Endothelial cell of umbilical vein (primary cell): ENCODE measurements around the gene WNT8A. TPM values are rescaled to one million over a fixed set of nuclear protein-coding genes. Genes with fewer than 3 reads are reported as not detected.

ENCODE experiments used
- BruUV-seq: library from RNA; stranded (reverse); fragments of 400-500 nt; replicated peaks from 2 replicates; lab custom pipeline; 2021; lab: Mats Ljungman, UMichigan
- CTCF ChIA-PET: fragments of 300-600, 350-600 bp; sonication (Branson Sonifier 250); formaldehyde crosslinking; loops from one replicate; lab custom pipeline; 2021; ENCODE audit warnings: antibody characterized with exemption, inconsistent platforms; lab: Charles Lee
- POLR2A ChIA-PET: fragments of 300-600, 350-600 bp; sonication (Branson Sonifier 250); formaldehyde crosslinking; loops from one replicate; lab custom pipeline; 2021; ENCODE audit warnings: antibody characterized with exemption, inconsistent platforms; lab: Charles Lee
- DNase-seq: peaks from one replicate; pipeline ENCODE4 v3.0.0-alpha.2; 2011; ENCODE audit warnings: low read depth, low spot score
- FAIRE-seq: peaks from 2 replicates; lab custom pipeline; 2011; peaks lifted over from hg19 to GRCh38; lab: Jason Lieb, UNC
- H2AFZ ChIP-seq: 2 replicates; pipeline ENCODE4 v1.6.0; 2012; ENCODE audit warnings: low read depth, low read length, control low read depth, inconsistent platforms
- H3K27ac ChIP-seq: 2 replicates; pipeline ENCODE4 v1.5.1; 2011; ENCODE audit warnings: low read depth, mild to moderate bottlenecking, control low read depth, low read length, moderate library complexity; ENCODE audit not compliant: insufficient read depth
- H3K27me3 ChIP-seq, 2 experiments: 2 replicates each; pipeline versions ENCODE4 v1.6.0 to v1.6.1; 2011; ENCODE audit warnings: low read length in 2 of 2, mixed read lengths in 1 of 2; ENCODE audit not compliant: control insufficient read depth in 2 of 2, insufficient read depth in 2 of 2
- H3K36me3 ChIP-seq, 2 experiments: 2 replicates in 1 of 2; 3 replicates in 1 of 2; pipeline ENCODE4 v1.5.1; 2011; ENCODE audit warnings: low read length in 2 of 2, mild to moderate bottlenecking in 1 of 2, moderate library complexity in 1 of 2; ENCODE audit not compliant: control insufficient read depth in 2 of 2, insufficient read depth in 2 of 2; ENCODE audit errors: extremely low read depth in 1 of 2
- H3K4me1 ChIP-seq: 3 replicates; pipeline ENCODE4 v1.5.1; 2011; ENCODE audit warnings: mild to moderate bottlenecking, low read length; ENCODE audit not compliant: control insufficient read depth, insufficient read depth; ENCODE audit errors: extremely low read depth
- H3K4me2 ChIP-seq: 2 replicates; pipeline ENCODE4 v1.6.1; 2011; ENCODE audit warnings: low read length, control low read depth, mixed read lengths; ENCODE audit not compliant: insufficient read depth
- H3K4me3 ChIP-seq, 3 experiments: fragments of 200-600 bp in 1 of 3; sonication (generic), shearing (Covaris generic) in 1 of 3; replicated peaks in 1 of 3; 2 replicates each; pipeline ENCODE4 v1.5.1; 2011 to 2016; ENCODE audit warnings: control low read depth in 3 of 3, low read length in 3 of 3, mild to moderate bottlenecking in 2 of 3, inconsistent platforms in 1 of 3, low read depth in 1 of 3, moderate library complexity in 1 of 3; ENCODE audit not compliant: insufficient read depth in 1 of 3
- H3K79me2 ChIP-seq: 2 replicates; pipeline ENCODE4 v1.6.0; 2012; ENCODE audit warnings: low read length, inconsistent platforms; ENCODE audit not compliant: control insufficient read depth, insufficient read depth
- H3K9ac ChIP-seq: replicated peaks from 2 replicates; pipeline ENCODE3; 2011; ENCODE audit warnings: low read length, control low read depth; ENCODE audit not compliant: insufficient read depth; ENCODE audit errors: extremely low read depth
- H3K9me1 ChIP-seq: replicated peaks from 3 replicates; pipeline ENCODE4 v1.6.0; 2011; ENCODE audit warnings: mild to moderate bottlenecking, low read length; ENCODE audit not compliant: control insufficient read depth, insufficient read depth; ENCODE audit errors: extremely low read depth
- H3K9me3 ChIP-seq: replicated peaks from 2 replicates; pipeline ENCODE4 v1.5.1; 2012; ENCODE audit warnings: low read length, inconsistent platforms; ENCODE audit not compliant: control insufficient read depth, insufficient read depth
- H4K20me1 ChIP-seq: replicated peaks from 2 replicates; pipeline ENCODE3; 2011; ENCODE audit warnings: mild to moderate bottlenecking, low read length; ENCODE audit not compliant: control insufficient read depth, insufficient read depth; ENCODE audit errors: extremely low read depth
- EZH2 ChIP-seq: IDR thresholded peaks from 2 replicates; pipeline ENCODE4 v1.6.1; 2012; ENCODE audit warnings: borderline replicate concordance, low read depth, mild to moderate bottlenecking, moderate library complexity, low read length, inconsistent platforms; ENCODE audit not compliant: severe bottlenecking
- FOS ChIP-seq: IDR thresholded peaks from 2 replicates; pipeline ENCODE4 v1.6.1; 2011; ENCODE audit warnings: mild to moderate bottlenecking, low read length, moderate library complexity, borderline replicate concordance; ENCODE audit not compliant: insufficient read depth
- GATA2 ChIP-seq: IDR thresholded peaks from 2 replicates; pipeline ENCODE4 v1.7.0; 2011; ENCODE audit warnings: low read depth, mild to moderate bottlenecking, moderate library complexity, mixed read lengths, low read length; ENCODE audit not compliant: insufficient read length, insufficient read depth
- JUN ChIP-seq: IDR thresholded peaks from 2 replicates; pipeline ENCODE4 v1.6.1; 2011; ENCODE audit warnings: borderline replicate concordance, low read depth; ENCODE audit not compliant: insufficient read length, insufficient read depth
- MYC ChIP-seq: IDR thresholded peaks from one replicate; pipeline ENCODE4 v1.6.1; 2011; ENCODE audit warnings: mild to moderate bottlenecking, low read depth, low read length
- POLR2A ChIP-seq: IDR thresholded peaks from 2 replicates; pipeline ENCODE4 v1.6.1; 2012; ENCODE audit warnings: low read depth, mild to moderate bottlenecking, control low read depth, low read length
- POLR2AphosphoS5 ChIP-seq: IDR thresholded peaks from 2 replicates; pipeline ENCODE4 v1.6.1; 2012; ENCODE audit warnings: low read depth, mild to moderate bottlenecking, control low read depth, low read length, moderate library complexity; ENCODE audit not compliant: insufficient read depth
- dilution Hi-C: fragments of 300-500 bp; cut with MboI; formaldehyde crosslinking; loops from one replicate; pipeline ENCODE4 v1.15.0; 2019; ENCODE audit warnings: low sequenced_read_pairs; ENCODE audit not compliant: extremely low pct_ligation_motif_present
- intact Hi-C: fragments of 100-400 bp; cut with micrococcal nuclease; formaldehyde crosslinking; loops from one replicate; pipeline ENCODE4 v1.10.0; 2022
- polyA plus RNA-seq, 4 experiments: library from polyadenylated mRNA; depleted of rRNA in 3 of 4; stranded (reverse) in 3 of 4; unstranded in 1 of 4; fragments of >200 nt; gene quantifications; 2 replicates each; pipeline versions ENCODE4 v1.2.1 to v1.2.3, GENCODE V29; 2011 to 2012; ENCODE audit warnings: missing spikeins in 1 of 4
- total RNA-seq: library from RNA; stranded (reverse); gene quantifications from 2 replicates; pipeline ENCODE4 v1.2.3, GENCODE V29; 2021
- TF ChIP-seq, protein P1 (sequence below), 2 donors: IDR thresholded peaks; 1 replicate in 1 of 2; 2 replicates in 1 of 2; pipeline ENCODE4 v1.5.1; 2011; ENCODE audit warnings: low read length in 2 of 2, mild to moderate bottlenecking in 2 of 2, moderate library complexity in 2 of 2, control low read depth in 1 of 2, inconsistent platforms in 1 of 2, low read depth in 1 of 2; ENCODE audit not compliant: insufficient read depth in 1 of 2; ENCODE audit errors: extremely low read depth in 1 of 2
- TF ChIP-seq, protein P2 (sequence below): IDR thresholded peaks from 2 replicates; pipeline ENCODE4 v1.6.1; 2011; ENCODE audit not compliant: insufficient read depth, insufficient read length

WNT8A gene
- total and polyA plus RNA-seq, 2 donors (not counting 3 experiments of a cell fraction or from before 2014, with no cell fraction given) = not detected

DNA sequence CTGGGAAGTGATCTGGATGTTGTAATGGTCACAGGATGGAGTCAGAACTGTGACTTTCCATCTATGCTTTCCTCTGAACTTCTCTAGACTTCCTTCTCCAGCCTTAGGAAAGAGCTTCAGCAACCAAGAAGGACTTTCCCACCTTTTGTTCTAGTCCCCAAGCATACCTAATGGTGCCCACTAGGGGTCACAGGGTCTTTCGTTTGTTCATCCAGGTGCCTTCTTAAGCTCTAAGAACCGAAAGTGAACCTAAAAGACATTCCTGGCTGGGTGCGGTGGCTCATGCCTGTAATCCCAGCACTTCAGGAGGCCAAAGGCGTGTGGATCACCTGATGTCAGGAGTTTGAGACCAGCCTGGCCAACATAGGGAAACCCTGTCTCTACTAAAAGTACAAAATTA lies 1.8 kb upstream of the WNT8A start:
- BruUV-seq = no TSS peak
- Histone ChIP-seq H3K27me3 (peaks cover 0 to 8% of the 10 kb centered on the region in 2 experiments), H3K9me1 (no peaks in the 10 kb centered on the region), H3K4me1 (no peaks in the 10 kb centered on the region), H3K4me2 (no peak overlapping the region), H3K79me2 (no peaks in the 10 kb centered on the region), H2AFZ (no peak overlapping the region), H3K27ac (no peak overlapping the region), H3K36me3 (no peaks in the 10 kb centered on the region), H3K9me3 (no peaks in the 10 kb centered on the region), H4K20me1 (no peaks in the 10 kb centered on the region), H3K4me3 (no peak overlapping the region), H3K9ac (no peak overlapping the region)
- dilution Hi-C loops = no loop called here
- TF ChIP-seq MYC (no peak), POLR2A (no peak), EZH2 (no peak), POLR2AphosphoS5 (no peak), FOS (no peak), JUN (no peak), GATA2 (no peak)
- TF ChIP-seq, protein P1, sequence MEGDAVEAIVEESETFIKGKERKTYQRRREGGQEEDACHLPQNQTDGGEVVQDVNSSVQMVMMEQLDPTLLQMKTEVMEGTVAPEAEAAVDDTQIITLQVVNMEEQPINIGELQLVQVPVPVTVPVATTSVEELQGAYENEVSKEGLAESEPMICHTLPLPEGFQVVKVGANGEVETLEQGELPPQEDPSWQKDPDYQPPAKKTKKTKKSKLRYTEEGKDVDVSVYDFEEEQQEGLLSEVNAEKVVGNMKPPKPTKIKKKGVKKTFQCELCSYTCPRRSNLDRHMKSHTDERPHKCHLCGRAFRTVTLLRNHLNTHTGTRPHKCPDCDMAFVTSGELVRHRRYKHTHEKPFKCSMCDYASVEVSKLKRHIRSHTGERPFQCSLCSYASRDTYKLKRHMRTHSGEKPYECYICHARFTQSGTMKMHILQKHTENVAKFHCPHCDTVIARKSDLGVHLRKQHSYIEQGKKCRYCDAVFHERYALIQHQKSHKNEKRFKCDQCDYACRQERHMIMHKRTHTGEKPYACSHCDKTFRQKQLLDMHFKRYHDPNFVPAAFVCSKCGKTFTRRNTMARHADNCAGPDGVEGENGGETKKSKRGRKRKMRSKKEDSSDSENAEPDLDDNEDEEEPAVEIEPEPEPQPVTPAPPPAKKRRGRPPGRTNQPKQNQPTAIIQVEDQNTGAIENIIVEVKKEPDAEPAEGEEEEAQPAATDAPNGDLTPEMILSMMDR (IDR thresholded peaks at IDR 0.05; ENCODE audit: extremely low read depth in 1 of 2, insufficient read depth in 1 of 2, low read depth in 1 of 2, low read length in 2 of 2) = no peak
- TF ChIP-seq, protein P2, sequence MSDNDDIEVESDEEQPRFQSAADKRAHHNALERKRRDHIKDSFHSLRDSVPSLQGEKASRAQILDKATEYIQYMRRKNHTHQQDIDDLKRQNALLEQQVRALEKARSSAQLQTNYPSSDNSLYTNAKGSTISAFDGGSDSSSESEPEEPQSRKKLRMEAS = no peak
- ChIA-PET CTCF (interaction anchor here (0.9 to 2.4 kb wide), 4 partner anchors 40 to 303 kb away, joined by 3 to 17 read pairs (median 4); no protein-coding TSS in a partner anchor), POLR2A (no interaction called here)
- DNase-seq = no peak
- intact Hi-C loops = no loop called here
- no peak for FAIRE-seq
